HEK293 (cell line): ENCODE data around the gene IREB2.

Experiments used
- CTCF ChIA-PET: fragments of 350-600 bp; formaldehyde crosslinking; extraction: SDS; loops from one replicate; lab custom pipeline; 2021; ENCODE audit warnings: antibody characterized with exemption; lab: Yijun Ruan, JAX
- POLR2A ChIA-PET: fragments of 300-600 bp; formaldehyde crosslinking; extraction: SDS; loops from one replicate; lab custom pipeline; 2020; ENCODE audit warnings: antibody characterized with exemption, inconsistent platforms; lab: Yijun Ruan, JAX
- H3K27ac ChIP-seq: fragments of 200-500 bp; sonication (Bioruptor generic); 2 replicates; pipeline ENCODE4 v1.5.1; 2014; ENCODE audit warnings: low read depth, low read length, control low read depth, inconsistent platforms; ENCODE audit errors: extremely low read depth
- H3K36me3 ChIP-seq, 2 experiments: fragments of 200-500 bp in 1 of 2; sonication (Bioruptor generic) in 1 of 2; 1 replicate in 1 of 2; 2 replicates in 1 of 2; pipeline ENCODE4 v1.5.1; 2014 to 2017; ENCODE audit warnings: inconsistent platforms in 2 of 2, low read length in 2 of 2; ENCODE audit not compliant: control insufficient read depth in 2 of 2, insufficient read depth in 1 of 2
- H3K4me1 ChIP-seq: fragments of 200-500 bp; sonication (Bioruptor generic); 2 replicates; pipeline ENCODE4 v1.5.1; 2014; ENCODE audit warnings: mild to moderate bottlenecking, low read length, inconsistent platforms; ENCODE audit not compliant: control insufficient read depth, insufficient read depth
- H3K4me3 ChIP-seq: 2 replicates; pipeline ENCODE4 v1.5.1; 2011; ENCODE audit warnings: low read depth, mild to moderate bottlenecking, control low read depth, low read length, moderate library complexity
- H3K9me3 ChIP-seq: fragments of 200-500 bp; sonication (Bioruptor generic); 2 replicates; pipeline ENCODE4 v1.5.1; 2014; ENCODE audit warnings: low read depth, low read length, inconsistent platforms; ENCODE audit not compliant: control insufficient read depth, insufficient read depth
- SCRT1 ChIP-seq: fragments of 450-650 bp; formaldehyde crosslinking; IDR thresholded peaks from 2 replicates; pipeline ENCODE4 v1.5.1; 2016; ENCODE audit warnings: missing biosample characterization, missing genetic modification characterization, borderline replicate concordance
- SCRT2 ChIP-seq: fragments of 450-650 bp; formaldehyde crosslinking; IDR thresholded peaks from 2 replicates; pipeline ENCODE4 v1.5.1; 2016; ENCODE audit warnings: missing biosample characterization, missing genetic modification characterization
- ZBTB48 ChIP-seq: fragments of 450-650 bp; formaldehyde crosslinking; IDR thresholded peaks from 2 replicates; pipeline ENCODE4 v1.5.1; 2016; ENCODE audit warnings: missing biosample characterization, missing genetic modification characterization
- ZNF121 ChIP-seq: fragments of 450-650 bp; formaldehyde crosslinking; IDR thresholded peaks from 2 replicates; pipeline ENCODE4 v1.5.1; 2016; ENCODE audit warnings: missing biosample characterization, missing genetic modification characterization
- ZNF214 ChIP-seq: fragments of 450-650 bp; formaldehyde crosslinking; IDR thresholded peaks from 2 replicates; pipeline ENCODE4 v1.5.1; 2017; ENCODE audit warnings: missing biosample characterization, mild to moderate bottlenecking, missing genetic modification characterization, borderline replicate concordance
- ZNF274 ChIP-seq, 2 experiments: fragments of 200-500 bp in 1 of 2; fragments of 450-650 bp in 1 of 2; sonication (Bioruptor generic) in 1 of 2; formaldehyde crosslinking in 1 of 2; IDR thresholded peaks; 2 replicates each; pipeline versions ENCODE4 v1.5.1 to v1.6.1; 2014 to 2016; ENCODE audit warnings: borderline replicate concordance in 1 of 2, inconsistent platforms in 1 of 2, low read length in 1 of 2, missing biosample characterization in 1 of 2, missing genetic modification characterization in 1 of 2
- ZNF366 ChIP-seq: fragments of 450-650 bp; formaldehyde crosslinking; conservative IDR thresholded peaks from 2 replicates; pipeline ENCODE4 v1.5.1; 2016; ENCODE audit warnings: missing biosample characterization, missing genetic modification characterization
- ZNF510 ChIP-seq: fragments of 450-650 bp; formaldehyde crosslinking; IDR thresholded peaks from 2 replicates; pipeline ENCODE4 v1.5.1; 2018; ENCODE audit warnings: mild to moderate bottlenecking, missing genetic modification characterization, missing biosample characterization; ENCODE audit not compliant: insufficient replicate concordance
- ZNF548 ChIP-seq: fragments of 450-650 bp; formaldehyde crosslinking; IDR thresholded peaks from 2 replicates; pipeline ENCODE4 v1.5.1; 2016; ENCODE audit warnings: missing biosample characterization, missing genetic modification characterization
- TF ChIP-seq, protein P1 (sequence below): fragments of 450-650 bp; formaldehyde crosslinking; IDR thresholded peaks from 2 replicates; pipeline ENCODE4 v1.5.0; 2017; ENCODE audit warnings: missing biosample characterization, missing genetic modification characterization, borderline replicate concordance
- TF ChIP-seq, protein P2 (sequence below): sonication (generic); formaldehyde crosslinking; IDR thresholded peaks from 2 replicates; pipeline ENCODE4 v1.8.1; 2022; ENCODE audit warnings: mild to moderate bottlenecking, moderate library complexity, missing genetic modification reagents
- TF ChIP-seq, protein P3 (sequence below): fragments of 450-650 bp; formaldehyde crosslinking; IDR thresholded peaks from 2 replicates; pipeline ENCODE4 v1.5.1; 2016; ENCODE audit warnings: missing biosample characterization, missing genetic modification characterization

Gene IREB2

DNA sequence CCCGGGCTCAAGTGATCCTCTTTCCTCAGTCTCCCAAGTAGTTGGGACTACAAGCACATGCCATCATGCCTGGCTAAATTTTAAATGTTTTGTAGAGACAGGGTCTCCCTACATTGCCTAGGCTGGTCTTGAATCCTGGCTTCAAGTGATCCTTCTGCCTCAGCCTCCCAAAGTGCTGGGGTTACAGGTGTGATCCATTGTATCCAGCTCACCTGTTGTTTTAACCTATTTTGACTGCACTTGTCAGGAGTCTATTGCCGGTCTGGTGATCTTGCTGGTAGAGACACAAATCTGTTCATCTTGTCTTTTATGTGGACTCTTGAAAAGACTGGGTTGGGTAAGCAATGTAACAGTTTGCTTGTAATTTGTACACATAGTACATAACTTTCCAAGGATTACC is 7.9 kb downstream of the IREB2 start:
- H3K4me1 ChIP-seq = peaks cover 14% of the 10 kb centered on the region
- POLR2A ChIA-PET = no interaction called here

DNA sequence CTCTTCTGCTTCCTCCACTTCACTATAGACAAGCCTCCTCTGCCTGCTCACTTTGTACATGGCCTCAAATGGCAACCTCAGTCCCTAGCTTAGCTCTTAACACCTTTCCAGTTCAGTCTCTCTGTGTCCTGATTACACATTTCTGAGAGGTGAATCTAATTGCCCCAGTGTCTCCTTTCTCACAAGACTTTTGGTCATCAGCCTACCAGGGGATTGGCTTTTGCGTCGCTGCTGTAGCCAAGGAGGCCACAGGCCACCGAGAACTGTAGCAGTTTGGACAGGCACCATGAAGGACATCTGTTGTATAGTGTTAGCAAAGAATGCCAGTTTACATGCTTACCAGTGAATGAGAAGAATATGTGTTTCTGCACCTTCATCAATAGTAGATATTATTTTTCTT is 8.5 kb downstream of the IREB2 start:
- TF ChIP-seq ZNF274 (IDR thresholded peaks at IDR 0.05; ENCODE audit: low read length) (no peak), ZNF274 (tag by site-specific recombination; IDR thresholded peaks at IDR 0.05; ENCODE audit: borderline replicate concordance) (no peak), ZNF121 (tag by site-specific recombination) (no peak)
- TF ChIP-seq, protein P1, sequence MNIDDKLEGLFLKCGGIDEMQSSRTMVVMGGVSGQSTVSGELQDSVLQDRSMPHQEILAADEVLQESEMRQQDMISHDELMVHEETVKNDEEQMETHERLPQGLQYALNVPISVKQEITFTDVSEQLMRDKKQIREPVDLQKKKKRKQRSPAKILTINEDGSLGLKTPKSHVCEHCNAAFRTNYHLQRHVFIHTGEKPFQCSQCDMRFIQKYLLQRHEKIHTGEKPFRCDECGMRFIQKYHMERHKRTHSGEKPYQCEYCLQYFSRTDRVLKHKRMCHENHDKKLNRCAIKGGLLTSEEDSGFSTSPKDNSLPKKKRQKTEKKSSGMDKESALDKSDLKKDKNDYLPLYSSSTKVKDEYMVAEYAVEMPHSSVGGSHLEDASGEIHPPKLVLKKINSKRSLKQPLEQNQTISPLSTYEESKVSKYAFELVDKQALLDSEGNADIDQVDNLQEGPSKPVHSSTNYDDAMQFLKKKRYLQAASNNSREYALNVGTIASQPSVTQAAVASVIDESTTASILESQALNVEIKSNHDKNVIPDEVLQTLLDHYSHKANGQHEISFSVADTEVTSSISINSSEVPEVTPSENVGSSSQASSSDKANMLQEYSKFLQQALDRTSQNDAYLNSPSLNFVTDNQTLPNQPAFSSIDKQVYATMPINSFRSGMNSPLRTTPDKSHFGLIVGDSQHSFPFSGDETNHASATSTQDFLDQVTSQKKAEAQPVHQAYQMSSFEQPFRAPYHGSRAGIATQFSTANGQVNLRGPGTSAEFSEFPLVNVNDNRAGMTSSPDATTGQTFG = no peak
- TF ChIP-seq, protein P2, sequence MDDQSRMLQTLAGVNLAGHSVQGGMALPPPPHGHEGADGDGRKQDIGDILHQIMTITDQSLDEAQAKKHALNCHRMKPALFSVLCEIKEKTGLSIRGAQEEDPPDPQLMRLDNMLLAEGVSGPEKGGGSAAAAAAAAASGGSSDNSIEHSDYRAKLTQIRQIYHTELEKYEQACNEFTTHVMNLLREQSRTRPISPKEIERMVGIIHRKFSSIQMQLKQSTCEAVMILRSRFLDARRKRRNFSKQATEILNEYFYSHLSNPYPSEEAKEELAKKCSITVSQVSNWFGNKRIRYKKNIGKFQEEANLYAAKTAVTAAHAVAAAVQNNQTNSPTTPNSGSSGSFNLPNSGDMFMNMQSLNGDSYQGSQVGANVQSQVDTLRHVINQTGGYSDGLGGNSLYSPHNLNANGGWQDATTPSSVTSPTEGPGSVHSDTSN (CRISPR knock-in tag) = no peak
- TF ChIP-seq, all 188 proteins: peak for 0
- Histone ChIP-seq H3K4me3 (no peak overlapping the region), H3K9me3 (no peaks in the 10 kb centered on the region), H3K27ac (no peak overlapping the region), H3K4me1 (peaks cover 14% of the 10 kb centered on the region), H3K36me3 (peaks cover 50 to 69% of the 10 kb centered on the region in 2 experiments)
- POLR2A ChIA-PET = no interaction called here
- CTCF ChIA-PET = interaction anchor here (0.7 kb wide), 1 partner anchor 9 kb away, joined by 3 read pairs; the partner anchor contains the start of gene IREB2

More for the DNA sequence above, 7.9 kb downstream of the IREB2 start:
- H3K36me3 ChIP-seq = peaks cover 57 to 76% of the 10 kb centered on the region in 2 experiments
- H3K4me3 ChIP-seq = no peak overlapping the region
- CTCF ChIA-PET = interaction anchor here (0.7 kb wide), 1 partner anchor 8 kb away, joined by 3 read pairs; the partner anchor contains the start of gene IREB2
- TF ChIP-seq SCRT1 (tag by site-specific recombination) (peak; percentile 78), ZNF548 (no peak), SCRT2 (peak; percentile 73), ZNF214 (no peak)
- no peak overlapping the region for H3K27ac ChIP-seq
- H3K9me3 ChIP-seq = no peaks in the 10 kb centered on the region

DNA sequence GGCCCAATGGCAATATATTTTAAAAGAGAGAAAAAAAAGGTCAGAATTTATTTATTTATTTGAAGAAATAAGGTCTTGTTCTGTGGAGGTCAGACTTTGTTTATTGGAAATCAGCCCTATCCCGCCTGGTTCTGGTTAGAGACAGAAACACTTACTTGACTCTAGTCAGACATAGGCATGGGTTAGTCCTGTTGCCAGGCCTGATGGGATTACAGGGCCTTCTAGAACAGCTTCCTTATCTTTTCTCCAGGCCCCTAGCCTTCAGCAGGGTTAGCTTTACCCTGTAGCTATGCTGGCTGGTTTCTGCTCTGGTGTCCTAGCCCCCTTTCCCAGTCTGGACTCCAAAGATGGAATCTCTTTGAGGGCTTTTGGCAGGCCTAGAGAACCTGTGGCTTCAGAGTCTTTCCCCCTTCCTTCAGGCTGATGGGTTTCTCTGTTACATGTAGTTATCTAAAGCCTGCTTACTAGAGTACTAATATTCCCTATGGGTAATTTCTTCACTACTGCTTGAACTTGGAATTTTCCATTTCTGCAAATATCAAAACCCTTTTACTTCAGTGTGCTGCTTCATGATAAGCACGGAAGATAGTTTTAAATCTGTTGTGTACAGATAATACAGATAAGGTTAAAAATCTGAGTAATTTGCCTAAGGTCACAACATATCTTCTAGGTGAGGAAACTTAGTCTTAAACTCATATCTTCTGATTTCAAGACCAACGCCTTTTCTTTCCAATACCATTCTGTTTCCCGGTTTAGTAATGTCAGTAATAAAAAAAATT is 10.6 kb downstream of the IREB2 start:
- H3K27ac ChIP-seq = peak overlapping the region; percentile 68
- H3K4me3 ChIP-seq = no peak overlapping the region
- peaks cover 23% of the 10 kb centered on the region for H3K4me1 ChIP-seq
- H3K9me3 ChIP-seq = no peaks in the 10 kb centered on the region
- TF ChIP-seq ZNF366 (tag by site-specific recombination) = no peak
- TF ChIP-seq ZNF510 (tag by site-specific recombination) = peak; percentile 14
- no peak for TF ChIP-seq ZBTB48 (tag by site-specific recombination)
- 0 out of 2 replicates have a peak, but pooled peaks have one; percentile 9 for TF ChIP-seq SCRT2
- TF ChIP-seq, protein P3, sequence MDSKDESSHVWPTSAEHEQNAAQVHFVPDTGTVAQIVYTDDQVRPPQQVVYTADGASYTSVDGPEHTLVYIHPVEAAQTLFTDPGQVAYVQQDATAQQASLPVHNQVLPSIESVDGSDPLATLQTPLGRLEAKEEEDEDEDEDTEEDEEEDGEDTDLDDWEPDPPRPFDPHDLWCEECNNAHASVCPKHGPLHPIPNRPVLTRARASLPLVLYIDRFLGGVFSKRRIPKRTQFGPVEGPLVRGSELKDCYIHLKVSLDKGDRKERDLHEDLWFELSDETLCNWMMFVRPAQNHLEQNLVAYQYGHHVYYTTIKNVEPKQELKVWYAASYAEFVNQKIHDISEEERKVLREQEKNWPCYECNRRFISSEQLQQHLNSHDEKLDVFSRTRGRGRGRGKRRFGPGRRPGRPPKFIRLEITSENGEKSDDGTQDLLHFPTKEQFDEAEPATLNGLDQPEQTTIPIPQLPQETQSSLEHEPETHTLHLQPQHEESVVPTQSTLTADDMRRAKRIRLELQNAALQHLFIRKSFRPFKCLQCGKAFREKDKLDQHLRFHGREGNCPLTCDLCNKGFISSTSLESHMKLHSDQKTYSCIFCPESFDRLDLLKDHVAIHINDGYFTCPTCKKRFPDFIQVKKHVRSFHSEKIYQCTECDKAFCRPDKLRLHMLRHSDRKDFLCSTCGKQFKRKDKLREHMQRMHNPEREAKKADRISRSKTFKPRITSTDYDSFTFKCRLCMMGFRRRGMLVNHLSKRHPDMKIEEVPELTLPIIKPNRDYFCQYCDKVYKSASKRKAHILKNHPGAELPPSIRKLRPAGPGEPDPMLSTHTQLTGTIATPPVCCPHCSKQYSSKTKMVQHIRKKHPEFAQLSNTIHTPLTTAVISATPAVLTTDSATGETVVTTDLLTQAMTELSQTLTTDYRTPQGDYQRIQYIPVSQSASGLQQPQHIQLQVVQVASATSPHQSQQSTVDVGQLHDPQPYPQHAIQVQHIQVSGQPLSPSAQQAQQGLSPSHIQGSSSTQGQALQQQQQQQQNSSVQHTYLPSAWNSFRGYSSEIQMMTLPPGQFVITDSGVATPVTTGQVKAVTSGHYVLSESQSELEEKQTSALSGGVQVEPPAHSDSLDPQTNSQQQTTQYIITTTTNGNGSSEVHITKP (tag by site-specific recombination) = peak; percentile 41; the same call in 1 of the 2 replicates
- TF ChIP-seq, all 188 proteins: peak for 3
- POLR2A ChIA-PET = interaction anchor here (0.9 to 2.7 kb wide), 2 partner anchors 11 to 149 kb away, joined by 3 to 10 read pairs; partner anchors contain the start of genes IREB2 and SKIC8
- CTCF ChIA-PET = interaction anchor here (0.8 to 1.2 kb wide), 2 partner anchors 12 to 26 kb away, joined by 3 to 4 read pairs; no protein-coding TSS in a partner anchor
- peaks cover 34 to 51% of the 10 kb centered on the region in 2 experiments for H3K36me3 ChIP-seq
